Endodermal cell (in vitro differentiated cells): Measurements from ENCODE around the gene MICB. TPM values are rescaled to one million over a fixed set of nuclear protein-coding genes. Genes with fewer than 3 reads are reported as not detected.

Source experiments
- DNase-seq: peaks from one replicate; pipeline ENCODE4 v3.0.0-alpha.2; 2017
- H3K27ac ChIP-seq: 2 replicates; pipeline ENCODE4 v1.5.1; 2013; ENCODE audit warnings: mild to moderate bottlenecking, low read depth, low read length, moderate library complexity
- H3K27me3 ChIP-seq: 2 replicates; pipeline ENCODE4 v1.6.1; 2013; ENCODE audit warnings: mild to moderate bottlenecking, low read length, moderate library complexity; ENCODE audit not compliant: insufficient read depth, control insufficient read depth, poor library complexity, severe bottlenecking
- H3K36me3 ChIP-seq: 2 replicates; pipeline ENCODE4 v1.7.0; 2013; ENCODE audit warnings: mild to moderate bottlenecking, low read length, moderate library complexity; ENCODE audit not compliant: control insufficient read depth, insufficient read depth
- H3K4me1 ChIP-seq: one replicate; pipeline ENCODE4 v1.7.0; 2013; ENCODE audit warnings: low read length; ENCODE audit not compliant: control insufficient read depth, insufficient read depth
- H3K4me3 ChIP-seq: 2 replicates; pipeline ENCODE4 v1.5.1; 2013; ENCODE audit warnings: mild to moderate bottlenecking, low read length, moderate library complexity
- H3K9ac ChIP-seq: 2 replicates; pipeline ENCODE4 v1.6.1; 2013; ENCODE audit warnings: mild to moderate bottlenecking, low read length, moderate library complexity; ENCODE audit not compliant: poor library complexity, severe bottlenecking; ENCODE audit errors: extremely low read depth
- H3K9me3 ChIP-seq: 2 replicates; pipeline ENCODE4 v1.6.1; 2013; ENCODE audit warnings: mild to moderate bottlenecking, low read length, moderate library complexity; ENCODE audit not compliant: control insufficient read depth
- H3K27ac Mint-ChIP-seq: 2 replicates; pipeline ENCODE4 v1.8.0; 2020; ENCODE audit warnings: mixed read lengths
- H3K27me3 Mint-ChIP-seq: 2 replicates; pipeline ENCODE4 v1.8.0; 2021; ENCODE audit warnings: mild to moderate bottlenecking, mixed read lengths; ENCODE audit not compliant: insufficient read depth
- H3K36me3 Mint-ChIP-seq: 2 replicates; pipeline ENCODE4 v1.8.0; 2020; ENCODE audit warnings: low read depth, mixed read lengths
- H3K4me1 Mint-ChIP-seq: 2 replicates; pipeline ENCODE4 v1.8.0; 2020; ENCODE audit warnings: mixed read lengths
- H3K4me3 Mint-ChIP-seq: 2 replicates; pipeline ENCODE4 v1.8.0; 2020; ENCODE audit warnings: mild to moderate bottlenecking, moderate library complexity, mixed read lengths
- H3K9me3 Mint-ChIP-seq: 2 replicates; pipeline ENCODE4 v1.8.0; 2020; ENCODE audit warnings: mild to moderate bottlenecking, mixed read lengths
- whole genome bisulfite sequencing, 2 experiments: methylation state at CpG; one replicate each; pipeline versions ENCODE4 v1.1.5 to v1.1.7; 2013; ENCODE audit warnings: missing lambda C conversion rate in 2 of 2, mixed read lengths in 1 of 2; ENCODE audit not compliant: insufficient coverage in 1 of 2, insufficient read length in 1 of 2; 5-methylcytosine and 5-hydroxymethylcytosine counted together
- total RNA-seq, 2 donors: library from RNA; stranded (reverse); fragmentation: NEBNext Ultra II Directional in 1 of 2; extraction: Animal tissue kit (Norgen Biotek cat#: 25700) in 1 of 2; gene quantifications; 2 replicates in 1 of 2; 3 replicates in 1 of 2; pipeline ENCODE4 v1.2.1, GENCODE V29; 2021
- TF ChIP-seq, protein P1 (sequence below): fragments of 200-600 bp; sonication (generic); conservative IDR thresholded peaks from 2 replicates; pipeline ENCODE4 v1.5.0; 2021; ENCODE audit warnings: antibody characterized with exemption, mild to moderate bottlenecking

Gene MICB
- total RNA-seq, 2 donors from 2014 or later = 8.2 to 8.5 TPM

DNA sequence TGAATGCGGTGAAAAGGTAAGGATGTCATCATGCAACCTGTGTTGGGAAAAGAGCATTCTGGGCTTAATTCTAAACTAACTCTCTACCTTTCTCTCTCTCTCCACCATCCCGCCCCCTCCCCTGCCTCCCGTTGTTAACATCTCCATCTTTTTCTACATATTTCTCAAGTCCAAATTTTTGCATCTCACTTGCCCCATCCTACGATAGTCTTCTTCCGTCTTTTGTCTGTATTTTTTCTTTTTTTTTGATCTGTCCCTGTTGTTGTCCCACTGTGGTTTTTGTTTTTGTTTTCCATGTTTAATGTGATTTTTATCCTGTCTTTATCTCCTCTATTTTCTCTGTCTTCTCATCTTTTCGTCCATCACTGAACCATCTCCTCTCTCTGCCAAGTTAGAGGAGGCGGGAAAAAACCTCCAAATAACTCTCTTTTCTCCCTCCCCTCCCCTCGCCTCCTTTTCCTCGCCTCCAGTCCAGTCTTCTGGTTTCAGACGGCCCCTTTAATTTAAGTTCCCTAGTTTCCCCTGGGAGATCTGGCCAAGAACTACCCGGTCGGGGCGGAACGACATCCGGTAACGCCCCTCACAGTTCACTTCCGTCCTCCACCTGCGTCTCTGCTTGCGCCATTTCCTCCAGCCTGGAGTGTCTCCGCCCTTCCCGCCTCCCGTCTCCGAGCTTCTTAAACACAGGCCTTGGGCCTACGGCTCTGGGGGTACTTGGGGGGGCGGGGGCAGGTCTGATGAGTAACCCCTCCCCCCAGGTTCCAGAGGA lies 49.2 kb downstream of the MICB start, which contains the start of gene NFKBIL1:
Gene NFKBIL1 (plus strand): TSS at position 651 of the 769 bp plus-strand sequence. CDS start 87 bp downstream, at position 738.
- H3K9me3 ChIP-seq = no peaks in the 10 kb centered on the region
- peaks cover 23% of the 10 kb centered on the region for H3K36me3 ChIP-seq
- H3K27ac ChIP-seq = peak within 1 kb of the TSS; percentile 38
- TF ChIP-seq, protein P1, sequence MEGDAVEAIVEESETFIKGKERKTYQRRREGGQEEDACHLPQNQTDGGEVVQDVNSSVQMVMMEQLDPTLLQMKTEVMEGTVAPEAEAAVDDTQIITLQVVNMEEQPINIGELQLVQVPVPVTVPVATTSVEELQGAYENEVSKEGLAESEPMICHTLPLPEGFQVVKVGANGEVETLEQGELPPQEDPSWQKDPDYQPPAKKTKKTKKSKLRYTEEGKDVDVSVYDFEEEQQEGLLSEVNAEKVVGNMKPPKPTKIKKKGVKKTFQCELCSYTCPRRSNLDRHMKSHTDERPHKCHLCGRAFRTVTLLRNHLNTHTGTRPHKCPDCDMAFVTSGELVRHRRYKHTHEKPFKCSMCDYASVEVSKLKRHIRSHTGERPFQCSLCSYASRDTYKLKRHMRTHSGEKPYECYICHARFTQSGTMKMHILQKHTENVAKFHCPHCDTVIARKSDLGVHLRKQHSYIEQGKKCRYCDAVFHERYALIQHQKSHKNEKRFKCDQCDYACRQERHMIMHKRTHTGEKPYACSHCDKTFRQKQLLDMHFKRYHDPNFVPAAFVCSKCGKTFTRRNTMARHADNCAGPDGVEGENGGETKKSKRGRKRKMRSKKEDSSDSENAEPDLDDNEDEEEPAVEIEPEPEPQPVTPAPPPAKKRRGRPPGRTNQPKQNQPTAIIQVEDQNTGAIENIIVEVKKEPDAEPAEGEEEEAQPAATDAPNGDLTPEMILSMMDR = no peak
- 0 to 1% methylated on average over 15 to 25 of the region's 25 CpGs for whole genome bisulfite sequencing, 2 experiments
- H3K4me3 Mint-ChIP-seq = peak within 1 kb of the TSS; percentile 54
- H3K27me3 ChIP-seq = no peaks in the 10 kb centered on the region
- H3K4me3 ChIP-seq = peak within 1 kb of the TSS; percentile 77
- peaks cover 5% of the 10 kb centered on the region for H3K4me1 ChIP-seq
- no peaks in the 10 kb centered on the region for H3K27me3 Mint-ChIP-seq
- peak within 1 kb of the TSS; percentile 69 for H3K9ac ChIP-seq
- H3K27ac Mint-ChIP-seq = peak within 1 kb of the TSS; percentile 82
- DNase-seq = peak; percentile 97
- peaks cover 12% of the 10 kb centered on the region for H3K4me1 Mint-ChIP-seq
- H3K9me3 Mint-ChIP-seq = no peaks in the 10 kb centered on the region
- H3K36me3 Mint-ChIP-seq = peaks cover 22% of the 10 kb centered on the region

DNA sequence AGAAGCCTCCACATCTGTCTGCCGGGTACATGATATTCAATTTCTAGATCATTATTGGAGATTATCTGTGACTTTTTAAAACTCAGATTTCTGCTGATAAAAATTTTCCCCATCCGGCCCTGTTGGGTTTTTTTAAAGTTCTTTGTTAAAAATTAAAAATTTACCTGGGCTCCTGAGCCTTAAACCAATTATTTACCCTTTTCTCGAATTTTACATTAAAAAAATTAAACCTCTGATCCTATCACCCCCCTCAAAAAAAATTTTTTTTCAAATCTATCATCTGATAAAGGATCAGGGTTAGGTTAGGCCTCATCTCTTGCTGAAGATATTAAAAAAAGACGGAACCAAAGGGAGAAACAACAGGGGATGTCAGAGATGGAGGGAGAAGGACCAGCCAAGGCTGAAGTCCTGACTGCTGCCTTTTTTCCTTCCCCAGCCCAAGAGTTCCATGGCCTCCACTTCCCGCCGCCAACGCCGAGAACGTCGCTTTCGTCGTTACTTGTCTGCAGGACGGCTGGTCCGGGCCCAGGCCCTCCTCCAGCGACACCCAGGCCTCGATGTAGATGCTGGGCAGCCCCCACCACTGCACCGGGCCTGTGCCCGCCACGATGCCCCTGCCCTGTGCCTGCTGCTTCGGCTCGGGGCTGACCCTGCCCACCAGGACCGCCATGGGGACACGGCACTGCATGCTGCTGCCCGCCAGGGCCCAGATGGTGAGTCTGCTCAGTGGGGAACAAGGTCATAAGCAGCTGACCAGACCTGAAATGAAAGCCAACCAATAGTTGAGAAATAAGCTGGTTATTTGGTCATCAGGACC lies 50.0 kb downstream of the MICB start:
- DNase-seq = peak; percentile 41
- peaks cover 24% of the 10 kb centered on the region for H3K36me3 Mint-ChIP-seq
- Histone ChIP-seq H3K4me1 (peaks cover 5% of the 10 kb centered on the region), H3K9ac (peak overlapping the region; percentile 69), H3K36me3 (peaks cover 23% of the 10 kb centered on the region), H3K27me3 (no peaks in the 10 kb centered on the region), H3K9me3 (no peaks in the 10 kb centered on the region), H3K27ac (no peak overlapping the region), H3K4me3 (peak overlapping the region; percentile 77)
- H3K27ac Mint-ChIP-seq = peak overlapping the region; percentile 82
- peaks cover 12% of the 10 kb centered on the region for H3K4me1 Mint-ChIP-seq
- TF ChIP-seq, protein P1 = no peak
- peak overlapping the region; percentile 54 for H3K4me3 Mint-ChIP-seq
- 55 to 85% methylated on average over 6 to 24 of the region's 24 CpGs for WGBS, 2 experiments
- no peaks in the 10 kb centered on the region for H3K9me3 Mint-ChIP-seq
- H3K27me3 Mint-ChIP-seq = no peaks in the 10 kb centered on the region

DNA sequence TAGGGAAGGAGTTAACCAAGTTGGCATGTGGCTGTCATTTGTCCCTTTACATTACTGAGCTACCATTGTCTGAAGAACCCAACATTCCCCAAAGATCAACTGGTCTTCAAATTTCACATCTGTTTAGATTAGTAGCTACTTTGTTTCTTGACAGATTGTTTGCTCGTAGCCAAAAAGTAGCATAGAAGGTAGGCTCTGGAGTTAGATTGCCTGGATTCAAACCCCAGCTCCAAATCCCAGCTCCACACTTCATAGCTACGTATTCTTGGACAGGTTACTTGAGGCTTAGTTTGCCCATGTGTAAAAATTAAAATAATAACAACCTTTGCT lies 50.6 kb downstream of the MICB start:
- Histone ChIP-seq H3K4me1 (peaks cover 5% of the 10 kb centered on the region), H3K27ac (no peak overlapping the region)
- peak overlapping the region; percentile 54 for H3K4me3 Mint-ChIP-seq

More for the DNA sequence above, 50.6 kb downstream of the MICB start:
- H3K27ac Mint-ChIP-seq = no peak overlapping the region
- Histone ChIP-seq H3K27me3 (no peaks in the 10 kb centered on the region), H3K9me3 (no peaks in the 10 kb centered on the region), H3K9ac (no peak overlapping the region), H3K36me3 (peaks cover 29% of the 10 kb centered on the region), H3K4me3 (peak overlapping the region; percentile 77)
- no peak for DNase-seq
- no peaks in the 10 kb centered on the region for H3K27me3 Mint-ChIP-seq
- TF ChIP-seq, protein P1 = no peak
- H3K4me1 Mint-ChIP-seq = peaks cover 12% of the 10 kb centered on the region
- H3K36me3 Mint-ChIP-seq = peaks cover 28% of the 10 kb centered on the region
- WGBS, 2 experiments = 88 to 100% methylated on average over 1 to 2 of the region's 2 CpGs
- no peaks in the 10 kb centered on the region for H3K9me3 Mint-ChIP-seq
